Measurements from ENCODE around the gene RGS8.
"Not testable (repeated sequence)": the region's sequence is repeated elsewhere in the genome, so short reads cannot be mapped to it uniquely, and the experiment has no call there.

RGS8 gene

DNA sequence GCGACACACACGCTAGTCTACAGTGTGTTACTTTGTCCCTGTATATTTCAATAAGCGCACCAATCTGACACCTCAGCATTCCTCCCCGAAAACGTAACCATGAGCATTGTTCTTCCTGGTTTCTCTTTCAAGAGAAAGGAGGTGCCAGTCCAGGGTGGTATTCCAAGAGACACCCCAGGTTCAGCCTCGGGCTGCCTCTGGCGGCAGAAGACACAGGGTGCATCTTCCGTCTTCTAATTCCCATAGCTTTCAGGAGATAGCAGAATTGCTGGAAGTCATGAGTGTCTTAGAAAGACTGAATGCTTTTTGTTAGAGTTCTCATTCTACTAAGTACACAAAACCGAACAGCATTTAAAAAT, 15.9 kb upstream of the RGS8 start:
- no peak for DNase-seq

DNA sequence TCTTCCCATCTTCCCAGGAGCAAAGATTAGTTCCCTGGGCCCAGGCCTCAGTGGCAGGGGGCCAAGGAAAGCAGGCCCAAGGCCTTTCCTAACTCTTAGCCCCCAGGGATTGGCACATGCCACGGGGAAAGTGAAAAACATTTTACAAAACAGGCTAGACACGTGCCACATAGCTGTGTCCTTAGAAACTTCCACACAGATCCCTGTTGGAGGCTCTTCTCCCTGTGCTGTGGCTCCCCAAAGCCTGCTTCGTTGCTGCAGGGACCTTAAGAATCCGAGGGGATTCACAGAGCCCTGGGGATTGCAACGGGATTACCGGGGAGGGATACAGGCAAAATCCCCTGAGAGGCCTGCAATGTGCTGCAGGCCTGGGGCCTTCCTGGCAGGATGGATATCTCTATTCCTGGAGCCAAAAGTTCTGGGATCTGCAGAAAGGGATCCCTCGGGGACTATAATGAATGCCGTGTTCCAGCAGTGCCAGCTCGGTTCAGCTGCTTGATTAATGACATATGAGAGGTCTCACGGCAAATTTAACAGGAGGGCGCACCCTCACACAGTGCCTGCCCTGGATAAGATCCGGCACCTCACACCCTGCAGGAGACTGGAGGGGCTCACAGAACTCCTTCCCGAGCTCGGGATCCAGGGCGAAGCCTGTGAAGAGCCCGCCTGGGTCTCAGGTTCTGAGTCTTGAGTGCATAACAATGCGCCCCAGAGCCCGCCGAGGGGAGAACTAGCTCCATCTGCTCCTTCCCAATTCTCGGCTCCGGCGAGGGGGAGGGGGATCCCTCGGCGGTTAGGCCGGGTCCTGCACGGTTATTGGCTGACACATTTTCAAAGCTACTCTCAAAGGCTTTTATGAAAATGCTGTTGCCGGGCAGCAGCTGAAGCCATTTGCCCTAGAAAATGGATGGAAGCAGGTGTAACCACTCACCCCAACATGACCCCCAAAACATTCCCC, 15.3 kb upstream of the RGS8 start:
- peak; percentile 90 to 97 for DNase-seq

DNA sequence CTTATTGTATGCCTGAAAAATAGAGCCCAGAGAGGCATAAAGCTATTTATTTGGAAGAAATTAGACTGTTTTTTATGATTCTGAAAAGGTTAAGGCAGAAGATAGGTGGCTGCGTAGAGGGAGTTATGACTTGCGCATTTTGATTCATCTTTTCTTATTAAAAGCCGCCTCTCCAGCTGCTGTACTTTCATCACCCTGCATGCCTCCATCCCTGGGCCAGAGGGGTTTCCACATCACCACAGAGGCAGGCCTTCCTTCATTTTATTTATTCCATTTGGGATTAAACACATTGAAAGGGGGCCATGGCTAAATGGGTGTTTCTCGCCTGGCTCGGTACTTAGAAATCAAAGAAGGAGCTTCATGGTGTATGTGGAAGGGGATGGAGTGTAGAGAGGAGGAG, 14.6 kb upstream of the RGS8 start:
- DNase-seq: no peak

DNA sequence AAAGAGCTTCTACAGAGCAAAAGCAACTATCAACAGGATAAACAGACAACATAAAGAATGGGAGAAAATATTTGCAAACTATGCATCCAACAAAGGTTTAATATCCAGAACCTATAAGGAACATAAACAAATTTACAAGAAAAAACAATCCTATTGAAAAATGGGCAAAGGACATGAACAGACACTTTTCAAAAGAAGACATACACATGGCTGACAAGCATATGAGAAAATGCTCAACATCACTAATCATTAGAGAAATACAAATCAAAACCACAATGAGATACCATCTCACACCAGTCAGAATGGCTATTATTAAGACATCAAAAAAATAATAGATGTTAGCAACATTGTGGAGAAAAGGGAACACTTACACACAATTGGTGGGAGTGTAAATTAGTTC, 8.8 kb upstream of the RGS8 start:
- not testable (repeated sequence) for DNase-seq

DNA sequence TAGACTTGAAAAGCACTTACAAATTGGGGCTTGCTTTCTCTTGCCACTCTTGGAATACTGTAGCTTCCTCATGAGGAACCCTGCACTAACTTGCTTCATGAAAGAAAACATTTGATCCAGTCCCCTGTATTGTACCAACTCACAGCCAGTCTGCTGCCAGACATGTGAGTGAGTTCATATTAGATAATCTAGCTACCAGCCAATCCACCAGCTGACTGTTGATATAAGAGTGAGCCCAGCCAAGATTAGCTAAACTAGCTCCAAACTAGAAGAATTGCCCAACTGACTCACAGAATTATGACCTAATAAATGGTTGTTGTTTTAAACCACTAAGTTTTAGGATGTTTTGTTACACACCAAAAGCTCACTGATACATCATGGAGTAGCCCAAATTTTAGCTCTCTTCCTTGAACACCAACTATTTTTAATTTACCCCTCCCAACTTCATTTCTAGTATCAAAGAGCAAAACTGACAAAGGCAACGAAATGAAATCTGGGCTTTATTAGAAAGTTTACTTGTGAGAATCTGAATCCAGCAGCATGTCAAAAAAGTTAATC, 6.6 kb upstream of the RGS8 start:
- DNase-seq: no peak

DNA sequence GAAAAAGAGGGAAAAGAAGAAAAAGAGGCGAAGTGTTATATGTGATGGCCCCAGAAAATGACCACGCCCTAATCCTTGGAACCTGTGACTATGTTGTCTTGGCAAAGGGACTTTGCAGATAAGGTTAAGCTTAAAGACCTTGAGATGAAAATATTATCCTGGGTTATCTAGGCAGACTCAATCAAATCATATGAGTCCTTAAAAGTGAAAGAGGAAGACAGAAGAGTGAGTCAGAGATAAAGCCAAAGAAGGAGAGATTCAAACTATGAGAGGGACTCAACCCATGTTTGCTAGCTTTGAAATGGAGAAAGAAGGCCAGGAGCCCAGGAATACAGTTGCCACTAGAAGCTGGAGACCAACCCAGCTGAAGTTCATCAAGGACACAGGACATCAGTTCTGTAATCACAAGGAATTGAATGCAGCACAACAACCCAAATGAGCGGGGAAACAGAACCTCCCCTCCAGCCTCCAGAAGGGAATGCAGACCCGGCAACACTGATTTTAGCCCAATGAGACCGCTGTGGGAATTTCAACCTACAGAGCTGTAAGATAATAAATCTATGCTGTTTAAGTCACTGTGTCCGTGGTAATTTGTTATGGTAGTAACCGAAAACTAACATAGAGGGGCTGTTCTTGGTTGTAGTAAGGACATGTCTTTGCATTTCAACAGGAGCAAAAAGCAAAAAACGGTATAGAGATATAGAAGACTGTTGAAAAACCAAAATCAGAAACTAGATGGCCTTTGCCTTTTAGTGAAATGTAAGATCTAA, 4.2 kb upstream of the RGS8 start:
- no peak for DNase-seq

DNA sequence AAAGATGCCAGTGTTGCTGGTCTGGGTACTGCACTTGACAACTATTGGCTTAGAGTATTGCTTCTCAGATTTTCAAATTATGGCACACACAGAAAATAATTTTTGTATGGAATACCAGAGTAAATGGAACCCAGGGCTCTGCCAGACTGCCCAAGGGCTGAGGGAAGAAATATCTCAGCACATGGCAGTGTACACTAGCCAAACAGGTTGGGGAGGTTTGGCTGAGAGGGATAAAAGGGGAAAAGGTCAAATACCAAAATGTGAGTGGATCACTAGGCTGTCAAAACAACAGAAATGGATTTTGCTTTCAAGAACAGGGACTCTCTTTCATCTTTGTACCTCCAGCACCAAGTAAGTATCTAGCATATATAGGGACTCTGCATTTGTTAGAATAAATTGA, 3.0 kb upstream of the RGS8 start:
- DNase-seq: no peak

DNA sequence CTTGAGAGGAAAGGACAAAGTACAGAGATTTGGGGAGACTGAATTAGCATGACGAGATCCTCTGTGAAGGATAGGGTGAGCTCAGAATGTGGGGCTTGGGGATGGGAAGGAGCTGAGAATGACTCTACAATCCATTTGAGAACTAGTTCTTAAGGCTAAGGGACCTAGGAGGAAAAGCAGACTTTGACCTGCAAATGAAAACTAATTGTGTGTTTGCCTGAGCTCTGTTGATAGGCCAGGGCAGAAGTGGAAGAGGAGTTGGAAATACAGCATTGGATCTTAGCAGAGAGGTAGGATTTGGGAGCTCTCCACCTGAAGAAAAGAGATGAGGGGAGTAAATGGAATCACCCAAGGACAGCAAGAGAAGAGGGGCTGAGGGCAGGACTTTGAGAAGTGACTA, 2.1 kb upstream of the RGS8 start:
- DNase-seq: no peak

DNA sequence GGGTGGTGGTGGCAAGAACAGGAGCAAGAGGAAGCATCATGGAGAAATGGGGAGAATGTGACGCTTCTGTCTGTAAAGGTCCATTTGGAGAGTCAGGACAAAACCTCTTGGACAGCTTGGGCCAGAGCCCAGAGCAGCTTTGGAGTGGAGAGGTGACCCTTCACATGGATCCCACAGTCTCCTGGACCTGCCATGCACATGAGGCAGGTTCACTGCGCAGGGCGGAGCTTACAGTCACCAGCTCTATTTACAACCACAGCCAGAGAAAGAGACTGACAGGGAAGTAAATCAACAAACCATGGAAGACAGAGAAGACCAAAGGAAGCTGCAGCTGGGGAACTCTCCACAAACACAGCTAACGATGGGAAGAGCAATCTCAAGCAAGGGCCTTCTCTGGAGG, 828 bp upstream of the RGS8 start:
- no peak for DNase-seq

DNA sequence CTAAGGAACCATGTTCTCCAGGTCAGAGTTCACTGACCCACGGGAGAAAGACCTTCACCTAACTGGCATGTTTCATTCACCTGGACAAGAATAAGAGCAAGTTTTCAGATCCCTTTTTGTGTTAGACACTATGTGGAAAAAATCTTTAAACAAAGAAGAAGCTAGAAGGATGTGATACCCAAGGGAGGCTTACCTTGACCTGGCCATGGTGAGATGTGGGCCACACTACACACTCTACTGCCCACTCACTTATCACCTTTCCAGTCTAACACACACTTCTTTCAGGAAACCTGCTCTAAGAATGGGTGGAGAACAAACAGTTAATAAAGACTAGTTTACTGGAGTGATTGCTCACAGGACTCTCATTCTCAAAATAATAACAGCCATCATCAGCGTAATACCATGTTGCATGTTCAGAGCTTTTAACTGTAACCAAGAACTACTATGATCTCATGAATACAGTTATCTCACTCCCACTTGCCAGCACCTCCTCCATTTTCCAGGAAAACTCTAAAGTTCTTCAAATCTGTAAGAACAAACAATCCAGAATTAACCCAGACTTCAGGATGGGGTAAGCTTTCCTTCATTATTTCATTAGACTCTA, 1.4 kb downstream of the RGS8 start:
- no peak for DNase-seq

DNA sequence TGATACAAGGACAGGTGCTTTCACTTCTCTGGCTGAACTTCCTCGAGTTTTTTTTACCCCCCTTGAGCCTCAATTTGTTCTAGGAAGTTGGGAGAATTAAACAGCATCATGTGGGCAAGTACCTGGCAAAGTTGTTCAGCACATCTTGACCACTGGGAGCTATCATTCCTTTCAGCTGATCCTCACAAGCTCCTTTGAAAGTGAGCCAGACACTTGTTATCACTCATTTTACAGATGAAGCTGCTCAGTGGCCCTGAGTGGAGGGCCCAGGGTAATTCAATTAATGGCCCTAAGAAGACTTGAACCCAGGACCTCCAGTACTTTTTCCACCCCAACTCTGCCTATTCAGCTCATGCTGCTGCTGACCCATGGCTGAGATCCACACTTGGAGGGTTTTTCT, 2.0 kb downstream of the RGS8 start:
- no peak for DNase-seq

DNA sequence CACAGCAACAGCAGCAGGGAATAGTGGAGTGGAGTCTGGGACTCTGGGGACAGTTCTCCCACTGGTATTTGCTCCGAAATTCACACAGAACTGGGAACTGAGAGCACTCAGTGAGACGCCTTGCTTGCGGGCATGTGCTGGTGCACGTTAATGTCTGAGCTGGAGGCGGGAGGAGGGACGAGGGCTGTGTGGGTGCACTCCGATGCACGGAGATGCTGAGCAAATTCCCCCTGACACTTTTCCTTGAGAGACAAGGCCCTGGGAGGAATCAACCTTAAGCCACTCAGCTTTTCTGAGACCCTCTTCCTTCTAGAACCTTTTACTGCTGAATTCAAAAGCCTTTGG, 2.8 kb downstream of the RGS8 start:
- DNase-seq: no peak

DNA sequence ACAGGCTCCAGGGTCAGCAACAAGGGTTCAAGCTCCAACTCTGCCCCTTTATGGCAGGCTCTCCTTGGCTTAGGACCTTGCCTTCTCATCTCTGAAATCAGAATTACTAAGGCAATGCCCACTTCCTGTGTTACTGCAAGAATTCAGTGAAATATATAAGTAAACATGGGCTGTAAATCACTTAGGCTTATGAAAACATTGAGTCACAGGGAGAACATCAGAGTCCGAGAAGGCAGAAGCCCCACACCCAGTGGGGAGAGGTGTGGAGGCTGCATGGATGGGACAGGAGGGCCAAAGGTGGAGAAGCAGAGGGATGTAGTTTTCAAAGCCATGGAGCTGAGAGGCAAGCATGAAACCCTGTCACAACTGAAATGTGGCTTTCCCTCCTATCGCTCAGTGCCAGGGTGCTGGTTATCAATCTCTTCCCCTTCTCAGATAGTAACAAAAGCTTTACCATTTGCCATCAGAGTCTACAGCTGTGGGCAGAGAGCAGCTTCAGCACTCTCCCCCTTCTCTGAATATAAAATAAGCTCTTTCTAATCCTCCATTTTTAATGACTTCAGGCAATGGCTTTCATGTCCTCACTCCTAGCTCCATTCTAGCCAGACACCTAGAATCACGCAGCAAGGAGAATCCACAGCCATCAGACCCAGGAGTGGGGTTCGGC, 3.4 kb downstream of the RGS8 start:
- DNase-seq: no peak

DNA sequence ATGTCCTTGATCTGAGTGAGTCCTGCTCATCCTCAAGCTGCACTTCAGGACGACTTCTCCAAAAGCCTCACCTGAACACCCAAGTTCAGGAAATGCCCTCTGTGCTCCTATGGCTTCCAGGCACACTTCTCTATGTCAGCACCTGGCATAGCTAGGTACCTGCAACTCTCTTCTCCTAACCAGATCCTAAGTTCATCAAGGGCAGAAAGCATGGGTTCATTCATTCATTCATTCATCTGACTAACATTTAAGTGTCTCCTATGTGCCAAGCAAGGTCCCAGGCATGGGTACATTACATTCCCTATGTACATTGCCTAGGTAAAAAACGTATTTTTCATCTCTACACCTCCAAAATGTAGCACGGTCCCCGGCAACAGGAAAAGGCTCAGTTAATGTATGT, 4.0 kb downstream of the RGS8 start:
- DNase-seq: no peak

DNA sequence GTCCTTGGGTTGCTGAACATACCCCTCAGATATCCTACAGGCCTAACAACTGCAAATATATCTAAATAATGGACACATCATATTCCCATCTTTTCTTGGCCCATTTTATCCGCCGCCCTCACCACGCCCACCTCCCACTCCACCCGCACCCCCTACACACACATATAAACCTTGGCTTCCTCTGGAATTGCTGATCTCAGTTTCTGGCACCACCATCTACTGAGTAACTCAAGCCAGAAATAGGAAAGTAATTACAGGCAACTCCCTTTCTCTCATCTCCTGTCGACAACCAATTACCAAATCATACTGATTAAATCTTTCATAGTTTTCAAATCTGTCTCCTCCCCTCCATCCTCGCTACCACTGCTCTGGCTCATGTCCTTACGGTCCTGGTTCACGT, 4.7 kb downstream of the RGS8 start:
- peak in 1 of 2 experiments; percentile 38 for DNase-seq

DNA sequence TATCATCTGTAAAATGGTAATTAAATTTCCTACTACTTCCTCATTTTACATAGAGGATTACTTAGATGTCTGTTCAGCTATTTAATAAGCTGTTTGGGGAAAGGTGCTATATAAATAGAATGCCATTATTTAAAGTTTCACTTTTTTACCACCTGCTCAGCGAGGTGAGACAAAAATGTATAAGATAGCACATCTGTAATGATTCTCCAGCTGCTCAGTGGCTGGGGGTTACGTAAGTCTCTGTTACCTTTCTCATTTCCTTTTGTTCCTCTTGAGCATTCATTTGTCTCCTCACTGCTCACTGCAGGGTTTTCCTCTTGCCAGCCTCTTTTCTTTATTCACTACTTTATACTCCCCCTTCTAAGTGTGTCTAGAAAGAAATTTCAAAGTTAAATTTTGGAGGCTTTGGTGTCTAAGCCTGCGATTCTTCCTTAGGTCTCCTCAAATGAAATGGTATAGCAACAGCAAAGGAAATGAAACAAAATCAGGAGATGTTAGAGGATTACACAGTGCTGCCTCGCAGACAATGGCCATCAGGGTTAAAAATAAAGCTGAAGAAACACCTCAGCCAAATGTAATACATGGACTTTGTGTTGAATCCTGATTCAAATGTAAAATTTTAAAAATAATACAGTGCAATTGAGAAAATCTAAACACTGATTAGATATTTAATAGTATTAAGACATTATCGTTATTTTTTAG, 6.8 kb downstream of the RGS8 start:
- DNase-seq: no peak

DNA sequence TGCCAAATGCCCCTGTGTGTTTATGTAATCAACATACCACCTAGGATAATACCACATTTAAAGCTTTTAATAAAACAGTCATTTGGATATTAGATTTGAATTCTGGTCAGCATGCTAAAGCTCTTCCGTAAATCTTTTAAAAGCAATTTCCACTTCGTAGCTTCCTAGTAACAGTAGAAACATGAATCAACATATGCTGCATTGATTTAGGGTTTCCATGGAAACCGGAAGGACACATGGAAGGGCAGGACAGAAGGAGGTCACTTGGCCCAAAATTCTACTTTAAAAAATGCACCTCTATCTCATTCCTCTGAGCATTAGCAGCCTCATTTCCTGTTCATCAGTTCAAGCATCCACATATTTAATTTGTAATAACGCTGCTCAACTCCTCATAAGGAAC, 8.1 kb downstream of the RGS8 start:
- no peak for DNase-seq

DNA sequence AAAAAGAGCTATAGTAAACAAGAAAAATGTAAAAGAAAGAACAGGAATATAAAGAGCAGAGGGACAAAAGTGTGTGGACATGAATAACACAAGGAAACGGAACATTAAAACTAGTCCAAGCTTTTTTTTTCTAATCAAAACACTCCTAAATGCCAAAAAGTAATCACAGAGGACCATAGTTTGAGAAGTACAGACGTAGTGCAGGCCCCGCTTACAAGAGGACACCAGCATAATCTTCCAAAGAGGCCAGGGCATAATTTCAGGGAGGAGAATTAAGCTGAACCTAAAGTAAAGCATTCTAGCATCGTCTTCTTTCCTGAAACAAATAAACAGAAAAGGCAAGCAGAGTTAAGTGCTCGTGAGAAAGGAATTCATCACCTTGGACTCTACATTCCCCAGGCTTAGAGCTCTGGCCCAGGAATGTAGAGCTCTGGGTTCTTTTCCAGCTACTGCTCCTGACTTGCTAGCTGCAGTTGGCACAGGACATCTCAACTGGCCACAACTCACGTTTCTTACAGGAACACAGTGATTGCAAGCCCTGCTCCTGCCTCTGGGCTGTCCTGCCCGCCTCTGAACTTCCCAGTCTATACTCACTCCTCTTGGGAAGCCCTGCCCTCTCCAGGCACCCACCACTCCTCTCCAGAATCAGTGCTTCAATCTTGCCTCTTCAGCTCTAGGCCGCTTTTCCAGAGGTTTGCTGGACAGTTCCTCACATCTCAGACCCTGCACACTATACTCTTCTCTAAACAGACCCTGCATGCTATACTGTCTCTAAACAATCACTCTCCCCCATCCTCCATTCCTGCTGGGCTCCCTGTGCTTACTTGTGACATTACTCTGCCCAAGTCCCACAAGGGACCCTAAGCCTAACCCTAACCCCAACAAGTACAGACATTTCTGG, 9.8 kb downstream of the RGS8 start:
- DNase-seq: no peak

DNA sequence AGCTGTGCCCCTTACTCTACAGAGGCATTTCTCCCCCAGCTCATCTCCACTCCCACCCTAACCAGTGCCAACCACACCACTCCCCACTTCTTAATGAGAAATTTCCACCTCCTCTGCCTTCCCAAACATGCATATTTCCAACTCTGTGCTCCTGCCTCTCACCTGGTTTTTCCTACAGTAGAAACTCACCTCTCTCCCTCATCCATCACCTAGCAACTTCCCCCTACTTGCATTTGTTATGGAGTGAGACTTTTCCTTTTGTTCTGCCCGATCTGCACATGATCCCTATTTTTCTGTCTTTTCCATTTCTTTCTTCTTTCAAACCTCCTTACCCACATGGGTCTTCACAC, 11.9 kb downstream of the RGS8 start:
- no peak for DNase-seq

DNA sequence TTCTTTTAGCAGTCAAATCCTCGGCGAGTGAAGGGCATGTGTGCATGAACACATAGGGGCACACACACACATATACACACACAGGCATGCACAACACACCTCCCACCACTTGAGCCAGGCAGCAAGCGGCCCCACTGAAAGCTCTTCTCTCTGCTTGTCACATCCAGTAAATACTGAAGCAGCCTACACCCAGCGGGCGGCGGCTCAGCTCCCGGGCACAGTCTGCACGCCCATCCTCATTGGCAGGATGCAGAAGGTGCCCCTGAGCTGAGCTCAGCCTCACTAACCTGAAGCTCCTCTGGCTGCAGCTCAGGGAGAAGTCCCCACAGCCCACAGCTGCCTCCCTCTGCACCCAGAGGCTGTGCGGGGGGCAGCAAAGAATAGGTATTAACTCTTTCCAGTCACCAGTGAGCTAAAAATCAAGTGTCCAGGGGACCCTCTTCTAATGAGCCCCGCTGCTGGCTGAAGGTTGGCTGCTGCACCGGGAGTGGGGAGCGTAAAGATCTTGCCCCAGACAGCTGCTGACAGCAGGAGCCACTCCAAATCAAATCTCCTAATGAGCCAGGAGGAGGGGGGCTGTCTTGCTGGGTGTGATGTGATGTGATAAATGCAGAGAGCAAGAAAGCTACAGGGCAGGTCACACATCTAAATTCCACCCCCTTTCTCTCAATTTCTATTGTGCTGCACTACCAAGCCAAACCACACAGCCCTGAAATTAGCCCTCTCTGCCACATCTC, 12.5 kb downstream of the RGS8 start:
- DNase-seq: peak in 1 of 2 experiments; percentile 32

Measured in NCI-H446 (cell line).